Measurements from ENCODE around the gene ACOD1.

GRCh38 chr13:76991432-76991795, 43.1 kb downstream of the ACOD1 start:
- TF ChIP-seq CTCF (IDR thresholded peaks at IDR 0.05; ENCODE audit: insufficient read depth, low read length, poor library complexity, severe bottlenecking) (no peak), EZH2phosphoT487 (conservative IDR thresholded peaks at IDR 0.05; ENCODE audit: low read length) (no peak)
